HG02884 (cell line): Measurements from ENCODE around the gene NRCAM.

ENCODE experiments used
- ATAC-seq: cut with Tn5 transposase; IDR thresholded peaks from one replicate; pipeline ENCODE4 v1.9.1; 2021; ENCODE audit warnings: mild to moderate bottlenecking, moderate library complexity; ENCODE audit not compliant: unreplicated experiment

Gene NRCAM

GRCh38 chr7:108425714-108426275 is 30.4 kb downstream of the NRCAM start:
- ATAC-seq = no peak

DNA sequence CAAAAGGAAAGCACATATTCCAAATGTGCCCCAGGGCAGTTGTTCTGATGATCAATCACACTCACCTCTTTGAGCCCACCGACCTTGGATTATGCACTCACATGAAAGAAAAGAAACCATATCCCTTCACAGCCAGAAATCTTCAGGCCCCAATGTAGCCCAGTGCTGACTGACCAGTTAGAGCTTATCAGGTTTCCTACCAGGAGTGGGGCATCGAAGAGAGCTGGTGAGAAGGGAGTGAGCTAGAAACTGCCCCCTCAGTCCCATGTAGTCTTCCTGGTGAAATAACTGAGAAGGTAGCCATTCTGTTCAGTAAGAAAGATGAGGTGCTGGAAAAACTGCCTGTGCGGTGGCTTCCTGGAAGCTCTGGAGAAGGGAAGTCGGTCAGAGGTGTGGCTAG is 32.2 kb downstream of the NRCAM start:
- no peak for ATAC-seq

GRCh38 chr7:108423089-108423989 is 32.9 kb downstream of the NRCAM start:
- ATAC-seq = no peak

GRCh38 chr7:108421720-108422331 is 34.4 kb downstream of the NRCAM start:
- ATAC-seq = no peak

DNA sequence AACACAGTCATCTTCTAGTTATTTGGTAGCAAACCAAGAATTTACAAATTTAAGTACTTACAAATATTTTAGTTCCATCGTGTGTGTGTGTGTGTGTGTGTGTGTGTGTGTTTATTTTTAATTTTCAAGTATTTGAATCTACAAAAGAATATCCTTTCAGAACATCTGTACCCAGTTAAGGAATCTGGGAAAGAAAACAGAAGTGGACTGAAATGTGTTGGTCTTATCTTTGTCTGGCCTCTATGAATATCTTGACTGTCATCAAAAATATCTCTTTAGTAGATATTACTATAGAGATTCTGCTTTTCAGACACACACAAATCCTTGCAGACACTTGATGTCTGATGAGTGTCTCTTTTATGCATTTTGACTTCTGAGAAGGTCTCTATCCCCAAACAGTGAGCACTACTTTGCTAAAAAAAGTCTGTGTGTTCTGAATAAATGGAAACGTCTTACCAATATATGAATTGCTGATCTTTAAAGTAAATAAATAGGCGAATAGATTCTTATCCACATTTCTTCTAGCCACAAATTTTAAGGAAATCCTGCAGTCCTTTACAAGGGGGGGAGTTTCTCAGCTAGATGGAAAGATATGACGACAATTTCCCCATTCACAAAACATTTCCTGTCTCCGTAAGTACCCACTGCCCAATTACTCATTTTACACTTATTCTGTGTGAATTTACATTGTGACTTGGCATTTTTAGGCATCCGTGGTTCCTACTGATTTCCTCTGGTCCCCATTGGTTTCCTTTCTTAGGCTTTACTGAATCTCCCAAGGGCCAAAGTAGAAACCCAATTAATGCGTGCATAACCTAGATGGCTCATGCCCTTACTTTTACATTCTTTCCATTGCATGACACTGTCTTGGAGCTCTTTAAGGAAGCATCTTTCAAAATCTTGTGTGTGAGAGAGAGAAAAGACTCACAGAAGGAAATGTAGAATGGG is 36.0 kb downstream of the NRCAM start:
- no peak for ATAC-seq

- no peak for ATAC-seq
Observed at GRCh38 chr7:108418946-108419345, 37.3 kb downstream of the NRCAM start.

GRCh38 chr7:108417926-108418325 is 38.3 kb downstream of the NRCAM start:
- no peak for ATAC-seq

DNA sequence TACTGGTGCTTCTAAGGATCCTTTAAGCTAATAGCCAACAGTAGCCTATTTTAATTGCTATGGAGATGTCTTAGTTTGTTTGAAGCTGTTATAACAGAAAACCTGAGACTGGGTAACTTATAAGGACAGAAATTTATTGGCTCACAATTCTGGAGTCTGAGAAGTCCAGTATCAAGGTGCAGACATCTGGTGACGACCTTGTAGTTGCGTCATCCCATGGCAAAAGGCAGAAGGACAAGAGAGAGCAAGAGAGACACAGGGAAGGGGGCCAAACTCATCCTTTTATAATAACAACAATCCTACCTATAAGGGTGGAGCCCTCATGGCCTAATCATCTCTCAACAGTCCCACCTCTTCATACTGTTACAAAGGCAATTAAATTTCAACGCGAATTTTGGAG is 39.1 kb downstream of the NRCAM start:
- ATAC-seq = no peak

DNA sequence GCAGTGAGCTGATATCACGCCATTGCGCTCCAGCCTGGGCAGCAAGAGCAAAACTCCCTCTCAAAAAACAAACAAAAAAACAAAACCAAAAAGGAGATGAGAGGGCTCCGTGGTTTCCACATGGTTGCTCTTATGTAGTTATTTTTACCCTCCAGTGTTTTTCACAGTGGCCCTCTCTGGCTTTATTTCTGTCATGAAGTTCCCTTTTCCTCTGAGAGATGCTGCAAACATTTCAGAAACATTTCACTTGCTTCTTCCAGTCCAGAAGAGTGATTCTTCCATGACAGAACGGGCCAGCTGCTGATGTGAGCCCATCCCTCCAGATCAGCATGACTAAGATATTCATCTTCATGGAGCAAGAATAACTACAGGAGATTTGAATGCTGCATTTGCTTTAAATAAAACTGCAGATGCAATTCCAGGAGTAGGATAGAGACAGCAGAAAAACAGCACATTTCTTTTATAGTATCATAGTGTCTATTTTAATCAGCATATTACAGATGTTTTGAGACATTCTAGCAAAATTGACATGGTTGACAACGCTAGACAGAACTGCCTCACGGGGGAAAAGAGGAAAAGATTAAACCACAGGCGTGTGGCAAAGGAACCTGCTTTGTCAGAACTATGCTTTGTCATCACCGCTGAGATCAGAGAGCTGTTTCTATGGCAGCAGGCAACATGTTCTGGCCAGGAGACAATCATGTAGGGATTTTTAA is 40.3 kb downstream of the NRCAM start:
- ATAC-seq = peak; percentile 76

DNA sequence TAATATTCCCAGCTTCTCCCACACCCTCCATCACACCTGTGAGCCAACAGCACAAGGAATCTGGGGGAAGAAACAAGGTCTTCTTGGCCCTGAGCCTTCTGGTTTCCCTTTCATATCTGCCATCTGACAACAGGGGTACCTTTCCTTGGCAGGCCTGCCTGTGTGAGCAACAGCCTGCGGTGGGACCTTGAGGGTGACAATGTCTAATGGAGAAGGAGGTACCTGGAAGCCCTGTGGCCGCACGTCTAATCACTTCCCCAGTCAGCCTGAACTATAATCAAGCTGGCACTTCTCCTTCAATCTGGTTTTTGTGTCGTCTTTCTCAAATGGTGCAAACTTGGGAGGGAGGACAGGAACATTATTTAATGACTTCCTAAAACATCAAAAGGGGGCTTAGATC is 41.2 kb downstream of the NRCAM start:
- no peak for ATAC-seq

DNA sequence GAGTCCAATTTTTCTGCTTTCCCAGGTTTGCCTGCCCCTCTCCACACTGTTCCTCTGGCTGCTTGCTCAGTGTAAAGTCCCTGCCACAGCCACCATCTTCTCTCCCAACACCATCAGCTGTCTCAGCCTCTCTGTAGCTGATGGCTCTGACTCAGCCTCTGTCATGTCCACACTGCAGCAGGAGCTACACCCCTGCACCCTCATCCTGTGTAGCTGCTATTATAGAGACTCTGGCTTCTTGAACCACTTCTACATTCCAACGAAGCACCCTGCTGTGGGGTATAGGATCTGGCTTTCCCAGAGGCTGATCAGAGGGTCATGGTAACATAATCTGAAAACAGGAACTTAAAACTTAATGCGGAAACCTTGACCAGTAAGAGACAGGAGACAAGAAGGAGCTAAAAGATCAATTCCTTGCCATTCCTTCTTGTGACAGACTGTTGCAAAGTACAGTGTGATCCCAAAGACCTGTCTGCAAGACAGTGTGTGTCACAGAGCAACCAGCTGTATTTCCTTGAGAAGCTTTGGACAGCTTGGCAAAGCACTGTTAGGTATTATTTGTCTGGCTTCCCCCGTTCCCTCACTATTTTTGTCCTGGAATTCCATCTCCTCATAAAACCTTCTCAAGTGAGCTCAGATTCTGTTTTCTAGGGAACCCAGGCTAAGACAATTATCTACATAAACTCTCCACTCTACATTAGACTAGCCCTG is 42.3 kb downstream of the NRCAM start:
- ATAC-seq = no peak

DNA sequence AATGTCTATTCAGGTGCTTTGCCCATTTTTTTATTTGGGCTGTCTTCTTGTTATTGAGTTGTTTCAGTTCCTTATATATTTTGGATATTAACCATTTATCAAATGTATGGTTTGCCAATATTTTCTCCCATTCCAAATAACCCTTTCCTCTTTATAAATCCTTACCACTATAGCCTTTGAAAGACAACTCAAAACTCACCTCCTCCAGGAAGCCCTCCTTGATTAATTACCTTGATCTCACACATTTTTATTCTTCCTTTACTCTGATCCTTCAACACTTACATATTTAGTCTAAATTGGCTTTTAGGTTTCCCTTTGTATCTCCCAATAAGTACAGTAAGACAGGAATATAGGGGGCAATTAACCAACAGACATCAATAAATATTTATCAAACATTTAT is 42.9 kb downstream of the NRCAM start:
- ATAC-seq = no peak

DNA sequence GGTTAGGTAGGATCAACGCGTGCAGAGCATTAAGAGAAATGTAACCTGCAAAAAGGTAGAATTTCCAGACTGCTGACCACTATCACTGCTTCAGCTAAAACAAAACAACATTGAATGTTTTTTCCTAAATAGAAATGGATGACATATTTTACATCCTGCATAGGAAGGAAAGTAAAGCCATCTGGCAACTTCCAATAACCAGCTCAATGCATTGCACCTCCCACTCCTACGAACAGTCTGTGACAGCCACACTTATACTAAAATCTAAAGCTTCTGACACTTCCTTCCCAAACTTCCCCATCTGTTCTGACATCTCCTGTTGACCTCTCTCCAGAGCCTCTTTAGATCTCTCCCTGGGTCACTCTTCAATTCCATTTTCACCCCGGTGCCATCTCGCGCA is 47.1 kb downstream of the NRCAM start:
- no peak for ATAC-seq

DNA sequence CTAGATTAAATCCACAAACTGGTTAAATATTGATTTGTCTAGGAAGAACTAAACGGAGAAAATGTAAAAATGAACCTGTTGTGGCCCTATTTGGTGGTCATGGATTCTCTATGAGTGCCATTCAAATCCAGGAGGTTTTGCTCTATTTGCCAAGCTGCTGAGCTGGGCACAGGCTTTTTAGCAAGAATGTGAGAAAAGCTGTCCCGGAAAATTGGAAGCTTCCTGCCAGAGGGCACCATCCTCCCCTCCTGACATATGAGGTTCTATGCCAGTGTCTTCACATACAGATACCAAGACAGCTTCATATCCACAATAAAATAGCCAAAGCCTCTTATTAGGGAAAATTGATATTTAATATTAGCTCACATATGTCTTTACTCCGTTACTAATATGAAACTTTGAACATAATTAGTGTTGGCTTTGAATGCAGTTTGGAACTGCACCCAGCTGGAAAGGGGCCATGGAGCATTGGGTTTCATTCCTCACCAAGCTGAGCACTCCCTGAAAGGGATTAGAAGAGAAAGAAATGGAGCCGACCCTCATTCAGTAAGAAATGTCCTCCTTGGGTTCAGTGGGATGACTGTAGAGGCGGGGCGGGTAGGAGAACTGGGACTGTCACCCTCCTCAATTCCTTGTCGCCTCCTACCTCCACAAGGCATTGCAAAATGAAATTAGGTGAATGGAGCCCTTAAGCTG is 47.8 kb downstream of the NRCAM start:
- ATAC-seq = no peak

DNA sequence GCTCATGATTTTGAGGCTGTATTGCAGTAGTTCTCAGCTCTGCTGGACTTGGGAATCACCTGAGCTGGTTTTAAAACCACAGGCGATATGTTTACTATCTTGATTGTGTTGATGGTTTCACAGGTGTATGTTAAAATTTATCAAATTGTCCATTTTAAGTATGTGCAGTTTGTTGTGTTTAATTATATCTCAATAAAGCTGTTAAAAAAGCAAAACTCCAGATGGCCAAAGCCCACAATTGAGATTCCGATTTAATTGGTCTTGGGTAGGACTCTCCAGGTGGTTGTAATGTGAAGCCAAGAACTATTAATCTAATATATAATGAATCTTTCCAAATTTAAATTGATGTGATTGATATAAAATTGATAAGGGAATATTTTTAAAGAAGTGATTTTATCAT is 48.6 kb downstream of the NRCAM start:
- ATAC-seq = no peak

DNA sequence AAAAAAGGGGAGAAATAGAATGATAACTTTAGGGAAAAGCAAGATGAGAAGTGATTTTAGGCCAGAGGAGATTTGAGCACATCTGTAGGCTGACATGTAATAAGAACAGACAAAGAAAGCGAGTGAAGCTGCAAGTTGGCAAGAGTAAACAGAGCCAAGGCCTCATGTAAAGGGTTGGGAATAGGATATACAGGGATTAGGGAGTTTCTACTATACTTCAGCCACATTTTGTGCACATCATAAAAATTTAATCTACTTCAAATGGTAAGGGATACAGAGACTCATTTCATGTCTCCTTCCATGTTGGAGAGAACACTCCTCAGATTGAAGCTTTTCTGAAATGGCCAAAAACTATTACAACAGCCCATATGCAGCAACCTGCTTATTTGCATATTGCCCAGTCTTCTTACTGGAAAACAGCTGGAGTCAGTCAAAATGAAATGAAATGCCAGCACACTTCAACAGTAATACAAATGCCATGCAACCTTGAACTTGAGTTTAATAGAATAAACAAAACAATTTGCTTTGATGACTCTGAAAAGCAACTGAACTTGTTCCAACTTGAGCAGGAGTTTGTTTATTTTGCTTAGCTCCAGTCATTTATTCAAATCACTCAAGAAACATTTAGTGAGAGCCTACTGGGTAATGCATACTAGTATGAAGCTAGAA is 49.9 kb downstream of the NRCAM start:
- no peak for ATAC-seq

DNA sequence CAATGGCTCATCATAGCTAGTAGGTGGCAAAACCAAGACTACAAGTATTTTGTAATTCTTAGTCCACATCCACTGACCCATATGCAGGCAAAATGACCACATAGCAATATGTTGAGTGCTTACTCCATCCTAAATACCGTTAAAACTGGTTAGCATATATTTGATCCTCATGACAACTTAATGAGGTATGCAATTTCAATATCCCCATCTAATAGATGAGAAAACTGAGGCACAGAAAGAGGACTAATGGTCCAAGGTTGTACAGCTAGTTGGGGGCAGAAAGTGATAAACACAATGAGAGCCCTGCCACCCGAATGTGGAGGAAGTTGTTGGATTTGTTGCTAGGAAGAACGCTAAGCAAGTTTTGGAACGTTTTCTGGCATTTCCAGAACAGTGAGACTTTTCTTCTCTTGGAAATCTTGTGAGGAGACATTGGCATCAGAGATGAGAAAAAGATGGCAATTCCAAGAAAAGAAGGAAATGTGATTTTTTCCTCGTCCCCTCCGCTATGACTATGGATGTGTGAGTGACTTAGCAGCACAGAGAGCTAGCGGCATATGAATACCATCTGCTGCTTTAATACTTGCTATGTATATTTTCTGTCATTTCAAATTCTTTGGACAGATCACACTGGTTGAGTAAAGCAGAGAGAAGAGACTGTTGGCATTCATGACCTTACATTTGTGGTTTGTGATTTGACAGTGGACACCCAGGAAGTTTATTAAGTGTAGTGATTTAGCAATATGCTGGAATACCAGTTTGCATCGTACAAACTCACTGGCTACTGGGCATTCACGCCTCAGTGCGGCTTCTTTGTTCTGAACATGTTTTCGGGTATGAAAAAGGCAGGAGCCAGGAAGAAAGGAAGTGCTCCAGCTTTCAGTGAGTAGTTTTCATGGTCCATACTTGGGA is 51.5 kb downstream of the NRCAM start:
- ATAC-seq = no peak
